GM19468 (cell line): ENCODE results near the gene GRIN2A.

ENCODE experiments used
- ATAC-seq: cut with Tn5 transposase; IDR thresholded peaks from one replicate; pipeline ENCODE4 v1.9.1; 2021; ENCODE audit warnings: mild to moderate bottlenecking, moderate library complexity, moderate number of reproducible peaks; ENCODE audit not compliant: unreplicated experiment; ENCODE audit errors: extremely low read depth

GRIN2A gene

DNA sequence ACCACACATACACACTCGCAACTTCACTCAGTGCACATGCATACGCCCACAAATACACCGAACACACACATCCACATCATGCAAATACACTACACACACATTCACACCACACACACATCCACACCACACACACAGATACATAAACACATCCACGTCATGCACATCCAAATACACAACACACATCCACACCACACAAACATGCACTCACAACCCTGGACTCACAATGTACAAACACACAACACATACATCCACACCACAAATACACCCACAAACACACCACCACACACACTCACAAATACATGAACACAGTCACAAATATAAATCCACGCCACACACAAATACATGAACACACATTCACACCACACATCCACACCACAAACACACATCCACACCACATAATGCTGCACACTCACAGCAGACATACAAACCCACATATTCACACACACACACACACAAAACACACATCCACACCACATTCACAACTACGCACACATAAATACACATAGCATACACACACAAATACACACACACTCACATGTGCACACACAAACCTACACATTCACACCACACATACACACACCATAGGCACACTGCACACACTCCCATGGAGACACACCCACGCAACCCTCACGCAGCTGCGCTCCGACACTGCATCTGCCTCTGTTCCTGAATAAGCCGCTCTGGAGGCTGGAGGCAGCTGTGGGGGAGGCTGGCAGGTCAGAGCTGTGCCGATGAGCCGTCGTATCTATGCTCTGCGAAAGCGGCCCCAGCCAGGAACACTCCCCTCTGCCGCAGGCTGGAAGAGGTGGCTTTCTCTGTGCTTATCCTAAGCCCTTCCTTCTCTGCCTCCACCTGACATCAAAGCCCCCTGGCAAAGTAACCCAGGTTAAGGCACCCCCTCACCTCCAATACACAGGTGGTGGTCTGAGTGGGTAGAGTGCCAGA lies 141.8 kb downstream of the GRIN2A start:
- no peak for ATAC-seq

DNA sequence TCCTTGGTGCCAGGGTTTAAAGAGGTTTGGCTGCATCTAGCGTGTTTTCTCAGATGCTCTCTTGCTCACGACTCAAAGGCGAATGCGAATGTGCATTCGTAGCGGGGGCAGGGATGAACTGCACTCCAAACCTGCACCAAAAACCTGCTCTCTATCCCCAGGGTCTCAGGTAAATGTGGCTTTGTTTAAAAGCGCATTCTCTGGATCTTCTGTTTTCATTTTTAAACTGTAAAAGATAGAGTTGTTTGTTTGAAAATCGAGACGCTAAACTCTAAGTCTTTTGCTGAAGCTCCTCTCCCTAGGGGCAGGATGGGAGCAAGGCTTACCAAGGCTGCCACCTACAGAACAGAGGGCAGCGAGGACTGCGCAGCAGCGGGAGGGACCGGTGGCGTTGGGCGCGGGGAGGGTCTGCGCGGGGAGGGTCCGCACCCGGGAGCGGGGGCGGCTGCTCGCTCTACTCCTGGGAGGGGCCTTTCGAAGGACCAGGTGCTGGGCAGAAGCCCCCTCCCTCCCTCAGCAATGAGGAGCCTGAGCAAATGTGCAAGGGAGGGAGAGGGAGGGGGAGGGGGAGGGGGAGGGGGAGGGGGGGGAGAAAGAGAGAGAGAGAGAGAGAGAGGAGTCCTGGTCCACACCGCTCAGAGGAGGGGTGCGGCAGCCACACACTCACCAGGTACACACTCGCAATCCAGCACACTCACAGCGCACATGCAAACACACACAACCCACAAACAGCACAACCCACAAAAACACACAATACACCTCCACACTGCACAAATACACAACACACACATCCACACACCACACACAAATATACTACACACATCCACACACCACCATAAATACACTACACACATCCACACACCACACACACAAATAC lies 142.8 kb downstream of the GRIN2A start:
- no peak for ATAC-seq

DNA sequence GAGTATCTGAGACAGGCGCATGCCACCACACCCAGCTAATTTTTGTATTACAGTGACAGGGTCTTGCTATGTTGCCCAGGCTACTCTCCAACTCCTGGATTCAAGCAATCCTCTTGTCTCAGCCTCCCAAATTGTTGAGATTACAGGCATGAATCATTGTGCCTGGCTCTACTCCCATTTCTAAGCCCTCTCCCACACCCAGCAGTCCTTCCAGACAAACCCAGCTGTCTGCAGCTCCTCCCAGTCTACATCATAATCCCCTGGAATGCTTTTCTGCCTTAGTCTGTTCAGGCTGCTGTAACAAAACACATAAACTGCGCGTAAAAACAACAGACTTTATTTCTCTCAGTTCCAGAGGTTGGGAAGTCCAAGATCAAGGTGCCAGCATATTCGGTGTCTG lies 144.5 kb downstream of the GRIN2A start:
- no peak for ATAC-seq

DNA sequence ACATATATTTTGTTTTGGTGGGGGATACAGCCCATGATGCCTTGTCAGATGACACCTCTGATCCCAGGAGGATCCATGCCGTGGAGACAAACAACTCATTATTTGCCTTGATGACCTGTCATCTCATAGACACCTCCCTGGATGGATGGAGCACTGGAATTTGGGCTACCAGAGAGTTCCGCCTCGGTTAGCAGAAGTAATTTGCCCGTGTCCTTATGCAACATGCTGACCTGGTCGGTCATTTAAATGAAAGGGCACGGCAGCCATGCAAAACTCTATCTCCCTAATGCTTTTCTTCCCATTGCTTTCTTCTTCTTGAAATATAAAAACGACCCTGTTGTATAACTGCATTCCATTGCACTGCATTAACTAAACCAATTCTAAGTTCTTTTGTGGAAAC lies 145.3 kb downstream of the GRIN2A start:
- ATAC-seq: no peak

DNA sequence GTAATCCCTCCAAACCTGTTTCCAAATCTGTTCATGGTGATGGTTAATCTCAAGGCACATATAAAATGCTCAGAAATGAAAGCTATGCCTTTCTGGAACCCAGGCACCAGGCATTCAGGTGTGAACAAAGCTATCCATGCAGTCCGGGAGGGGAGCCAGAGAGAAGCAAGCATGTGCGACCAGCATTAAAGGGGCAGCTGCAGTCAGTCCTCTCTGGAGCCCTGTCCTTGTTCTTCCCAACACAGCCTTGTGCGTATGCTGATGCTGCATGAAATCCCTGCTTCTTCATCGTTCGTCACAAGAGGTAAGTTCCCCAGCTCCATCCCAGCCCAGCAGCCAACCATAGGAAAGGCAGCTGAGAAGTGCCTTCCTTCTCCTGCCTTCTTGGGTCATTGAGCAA lies 148.7 kb downstream of the GRIN2A start:
- no peak for ATAC-seq

DNA sequence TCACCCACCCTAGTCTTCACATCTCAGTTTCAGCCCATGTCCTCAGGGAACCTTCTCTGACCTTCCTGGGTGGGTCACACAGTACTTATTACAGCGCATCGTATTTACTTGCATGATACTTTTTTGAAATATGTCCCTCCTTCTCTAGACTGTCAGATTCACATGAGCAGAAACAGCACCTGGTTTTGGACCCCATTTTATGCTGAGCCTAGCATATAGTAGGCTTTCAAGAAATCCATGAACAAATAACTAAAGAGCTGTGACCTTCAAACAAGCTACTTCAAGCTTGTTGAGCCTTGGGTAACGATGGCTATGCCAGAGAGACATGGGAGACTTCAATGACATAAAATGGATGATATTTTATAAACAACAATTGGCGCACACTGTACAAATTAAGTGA lies 150.3 kb downstream of the GRIN2A start:
- no peak for ATAC-seq

DNA sequence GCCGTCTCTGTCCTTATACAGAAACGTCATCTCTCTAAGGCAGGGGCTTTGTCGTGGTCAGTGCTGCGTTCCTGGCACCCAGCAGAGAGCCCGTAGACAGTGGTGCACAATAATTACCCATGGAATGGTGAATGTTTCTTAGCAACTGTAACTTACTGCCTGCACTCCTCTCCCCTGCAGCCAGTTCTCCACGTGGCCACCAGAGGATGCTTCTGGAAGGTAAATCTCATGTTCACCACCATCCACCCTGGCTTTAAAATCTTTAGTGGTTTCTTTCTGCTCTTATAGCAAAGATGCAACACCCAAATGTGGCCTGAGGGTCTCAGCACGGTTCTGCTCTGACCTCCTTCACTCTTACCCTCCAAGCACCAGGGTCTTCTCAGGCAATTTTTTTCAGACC lies 150.8 kb downstream of the GRIN2A start:
- ATAC-seq: no peak

DNA sequence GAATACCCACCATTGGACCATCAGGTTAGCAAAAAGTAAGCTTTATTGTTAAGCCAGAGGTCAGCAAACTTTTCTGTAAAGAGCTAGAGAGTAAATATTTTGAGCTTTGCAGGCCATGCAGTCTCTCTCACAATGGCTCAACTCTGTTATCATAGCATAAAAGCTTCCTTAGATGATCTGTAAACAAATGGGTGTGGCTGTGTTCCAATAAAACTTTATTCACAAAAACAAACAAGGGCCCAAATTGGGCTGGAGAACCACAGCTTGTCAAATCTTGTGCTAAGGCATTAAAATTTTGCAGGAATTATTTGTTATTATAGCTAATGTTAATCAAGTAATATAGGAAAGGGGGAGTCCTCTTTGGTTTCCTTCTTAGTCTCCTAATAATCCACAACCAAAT lies 153.6 kb downstream of the GRIN2A start:
- no peak for ATAC-seq

DNA sequence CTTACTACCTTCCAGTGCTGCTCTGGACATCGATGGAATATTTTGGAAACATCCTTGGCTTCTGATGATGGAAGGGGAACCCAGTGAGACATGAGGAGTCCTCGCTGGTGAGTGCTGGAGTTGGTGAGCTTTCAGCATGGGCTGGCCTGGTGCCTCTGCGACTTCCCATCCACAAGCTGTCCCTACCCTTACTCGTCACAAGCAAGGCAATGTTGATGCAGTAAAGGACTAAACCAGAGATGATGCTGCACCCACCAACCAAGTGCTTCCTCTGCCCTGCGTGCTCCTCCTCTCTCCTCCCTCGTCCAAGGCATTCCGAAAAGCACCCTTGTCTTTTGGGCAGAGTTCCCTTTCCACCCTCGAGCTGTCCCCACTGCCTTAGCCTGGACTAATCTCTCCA lies 154.7 kb downstream of the GRIN2A start:
- ATAC-seq: no peak

DNA sequence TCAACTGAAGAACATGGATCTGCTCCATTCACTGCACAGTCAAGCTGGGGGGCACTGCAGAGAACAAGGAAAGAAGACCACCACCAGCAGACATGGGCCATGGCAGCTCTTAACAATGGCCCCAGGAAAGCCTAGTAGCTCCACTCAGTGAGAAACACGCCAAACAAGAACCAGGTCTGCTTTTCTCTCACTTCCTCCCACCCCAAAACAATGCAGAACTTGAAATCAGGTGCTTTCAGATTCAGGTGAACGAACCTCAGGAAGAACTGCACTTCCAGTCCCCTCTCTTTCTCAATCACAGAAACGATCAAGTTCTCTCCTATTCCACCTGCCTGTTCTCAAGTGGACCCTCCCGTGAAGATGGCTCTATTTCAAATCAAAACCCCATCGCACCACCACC lies 155.6 kb downstream of the GRIN2A start:
- ATAC-seq: no peak

DNA sequence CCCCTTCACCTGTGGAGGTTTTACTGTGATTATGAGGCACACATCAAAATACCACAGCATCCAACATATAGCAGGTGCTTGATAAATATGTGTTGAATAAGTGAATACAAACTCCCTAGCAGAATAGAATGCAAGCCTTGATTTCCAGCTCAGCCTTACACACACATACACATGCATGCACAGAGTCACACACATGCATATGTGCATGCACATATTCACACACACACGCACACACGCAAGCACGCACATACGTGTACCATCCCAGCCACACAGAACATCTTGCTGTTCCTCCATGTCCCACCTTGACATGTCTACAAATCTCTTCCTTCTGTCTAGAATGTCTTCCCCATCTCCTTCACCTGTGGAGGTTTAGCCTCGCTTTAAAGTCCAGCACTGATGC lies 160.1 kb downstream of the GRIN2A start:
- ATAC-seq: no peak

DNA sequence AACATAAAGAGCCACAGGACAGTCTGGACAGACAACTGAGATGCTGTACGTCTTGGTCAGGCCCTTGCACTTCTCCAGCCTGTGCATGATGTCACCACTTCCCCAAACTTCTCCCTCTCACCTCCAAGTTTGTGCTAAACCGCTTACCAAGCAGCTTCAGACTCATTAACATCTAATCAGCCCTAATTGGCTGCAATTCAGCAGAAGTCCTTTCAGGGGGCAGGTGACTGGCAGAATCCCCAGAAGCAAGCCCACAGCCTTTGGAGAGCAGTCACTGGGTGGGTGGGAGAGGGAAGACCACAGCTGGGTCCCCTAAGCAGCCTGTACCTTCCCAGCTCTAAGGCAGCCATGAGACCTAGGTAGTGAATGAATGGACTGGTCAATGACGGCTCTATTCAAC lies 161.4 kb downstream of the GRIN2A start:
- no peak for ATAC-seq

DNA sequence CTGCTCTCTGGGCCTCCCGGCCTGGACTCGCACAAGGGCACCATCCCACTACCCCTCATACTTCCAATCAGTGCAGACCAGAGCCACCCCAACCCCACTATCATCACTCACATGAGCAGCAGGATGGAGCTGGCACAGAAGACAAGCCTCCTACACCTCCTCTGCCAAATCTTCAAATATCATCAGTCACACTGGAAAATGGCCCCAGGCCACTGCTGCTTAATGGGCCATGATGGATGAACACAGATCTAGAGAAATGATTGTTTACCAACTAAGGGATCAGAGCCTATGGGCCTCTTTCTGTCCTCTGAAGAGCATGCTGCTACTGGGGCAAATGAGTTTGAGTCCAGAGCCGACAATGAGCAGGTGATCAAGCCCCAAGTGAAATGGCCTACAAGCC lies 165.5 kb downstream of the GRIN2A start:
- ATAC-seq: no peak

DNA sequence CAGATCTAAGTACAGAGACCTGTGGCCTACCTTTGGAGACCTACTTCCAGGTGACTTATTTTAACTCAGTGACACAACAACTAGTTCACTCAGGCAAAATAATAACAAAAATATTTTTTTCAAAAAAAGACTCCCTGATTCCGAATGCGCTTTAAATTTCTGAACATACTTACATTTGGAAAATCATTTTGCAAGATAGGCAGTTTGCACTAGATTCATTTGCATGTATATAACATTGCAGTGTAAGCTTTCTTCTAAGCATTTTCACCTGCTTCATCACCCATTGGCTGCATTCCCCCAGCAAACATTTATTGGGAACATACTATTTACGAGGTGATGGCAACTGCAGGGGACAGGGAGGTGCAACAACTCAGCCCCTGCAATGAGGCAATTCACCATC lies 166.8 kb downstream of the GRIN2A start:
- ATAC-seq: no peak

DNA sequence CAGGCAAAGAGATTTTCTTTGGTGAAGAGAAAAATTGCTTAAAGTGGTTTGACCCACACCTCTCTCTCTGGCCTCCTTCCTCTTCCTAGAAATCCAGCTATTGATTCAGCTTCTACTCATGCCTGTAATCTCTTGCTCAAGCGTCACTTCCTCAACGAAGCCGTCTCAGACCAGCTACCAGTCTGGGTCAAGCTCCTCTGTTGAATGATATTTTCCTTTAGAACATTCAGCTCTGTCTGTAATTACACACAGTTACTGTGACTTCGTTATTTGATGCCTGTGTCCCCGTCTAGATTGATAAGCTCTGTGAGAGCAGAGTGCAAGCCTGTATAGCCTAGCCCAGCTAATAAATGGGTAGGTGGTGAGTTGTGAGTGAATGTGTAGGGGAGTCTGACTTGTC lies 168.5 kb downstream of the GRIN2A start:
- no peak for ATAC-seq

DNA sequence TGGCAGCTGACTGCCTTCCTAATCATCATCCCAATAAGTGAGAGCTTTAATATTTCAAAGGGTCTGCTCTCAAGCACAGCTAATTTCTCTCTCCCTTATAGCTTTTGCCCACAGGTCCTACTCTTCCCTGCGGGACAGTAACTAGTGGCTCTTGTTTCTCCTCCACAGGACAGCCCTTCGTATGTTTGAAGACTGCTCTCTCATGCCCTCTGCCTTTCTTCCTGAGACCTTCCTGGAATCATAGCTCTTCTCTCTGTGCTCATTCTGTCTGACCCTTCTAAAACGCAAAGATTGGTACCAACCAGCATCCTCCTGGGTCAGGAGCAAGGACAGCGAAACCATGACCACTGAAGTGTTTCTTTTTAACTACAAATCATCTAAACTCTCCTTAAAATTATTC lies 168.9 kb downstream of the GRIN2A start:
- ATAC-seq: no peak

DNA sequence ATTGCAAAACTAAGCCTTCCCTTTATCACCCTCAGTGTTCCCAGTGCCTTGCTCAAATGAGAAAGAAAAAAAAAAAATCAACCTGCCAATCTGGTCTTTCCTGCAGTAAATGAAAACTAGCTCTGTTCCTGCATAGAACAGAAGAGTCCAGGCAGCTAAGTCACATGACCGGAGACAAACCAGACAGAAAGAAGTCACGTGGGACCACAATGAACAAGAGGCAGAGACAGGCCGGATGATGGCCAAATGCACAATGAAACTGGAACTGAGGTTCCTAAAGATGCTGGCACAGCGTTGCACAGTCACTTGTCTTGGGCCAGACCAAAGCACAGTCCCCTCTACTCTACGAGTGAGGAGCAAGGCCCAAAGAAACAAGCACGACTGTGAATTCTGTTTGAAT lies 172.5 kb downstream of the GRIN2A start:
- no peak for ATAC-seq

DNA sequence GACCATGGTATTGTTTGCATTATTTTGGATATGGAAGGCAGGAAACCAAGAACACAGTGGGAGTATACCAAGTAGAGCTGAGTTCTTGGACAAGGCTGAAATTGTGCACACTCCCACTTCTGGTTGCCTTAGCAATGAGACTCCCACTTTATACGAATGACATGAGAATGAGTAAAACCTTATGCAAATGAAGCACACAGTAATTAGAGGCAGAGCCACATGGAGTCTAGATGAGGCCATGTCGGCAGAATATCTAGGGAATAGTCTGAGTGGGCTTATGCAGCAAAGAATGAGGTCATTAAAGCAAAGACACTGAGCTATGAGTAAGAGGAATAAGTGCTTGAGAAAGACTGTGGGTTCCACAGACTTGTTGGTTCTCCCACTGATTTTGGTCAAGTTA lies 178.7 kb downstream of the GRIN2A start:
- no peak for ATAC-seq

DNA sequence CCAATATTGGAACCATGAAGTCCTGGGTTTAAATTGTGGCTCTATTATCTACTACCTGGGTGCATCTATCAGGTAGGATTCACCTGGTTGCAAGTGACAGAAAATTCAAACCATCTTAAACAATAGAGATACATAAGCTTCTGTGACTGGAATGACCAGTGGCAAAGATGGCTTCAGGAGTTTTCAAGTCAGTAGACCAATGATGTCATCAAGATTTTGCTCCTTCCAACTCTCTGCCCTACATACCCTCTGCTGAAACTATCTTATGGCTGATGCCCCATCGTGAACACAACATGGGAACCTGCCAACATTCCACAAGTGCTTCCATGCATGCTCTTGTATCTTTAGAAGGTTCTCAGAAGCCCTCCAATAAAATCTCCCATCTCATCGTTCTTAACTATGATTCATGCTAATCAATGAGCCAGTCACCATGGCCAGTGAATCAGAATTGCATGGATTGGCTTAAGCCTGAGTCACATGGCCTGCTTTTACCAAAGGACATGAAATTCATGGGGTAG lies 180.9 kb downstream of the GRIN2A start:
- ATAC-seq: no peak

DNA sequence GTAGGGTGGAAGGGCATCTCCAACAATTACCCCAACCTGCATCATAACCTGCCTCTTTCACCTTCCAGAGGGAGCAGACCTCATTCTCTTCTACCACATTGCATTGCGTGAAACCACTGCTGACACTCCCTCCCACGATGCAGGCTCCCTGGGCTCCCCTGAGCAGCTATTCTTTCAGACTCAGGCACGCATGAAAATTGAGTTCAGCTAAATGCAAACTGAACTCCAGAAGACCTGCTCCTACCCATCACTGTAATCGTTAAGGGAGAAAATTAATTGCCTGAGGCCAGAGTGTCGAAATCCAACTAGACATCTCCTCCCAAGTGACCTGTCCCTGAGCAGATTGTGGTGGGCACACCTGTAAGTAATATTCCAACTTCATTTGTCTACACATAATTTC lies 186.0 kb downstream of the GRIN2A start:
- no peak for ATAC-seq

DNA sequence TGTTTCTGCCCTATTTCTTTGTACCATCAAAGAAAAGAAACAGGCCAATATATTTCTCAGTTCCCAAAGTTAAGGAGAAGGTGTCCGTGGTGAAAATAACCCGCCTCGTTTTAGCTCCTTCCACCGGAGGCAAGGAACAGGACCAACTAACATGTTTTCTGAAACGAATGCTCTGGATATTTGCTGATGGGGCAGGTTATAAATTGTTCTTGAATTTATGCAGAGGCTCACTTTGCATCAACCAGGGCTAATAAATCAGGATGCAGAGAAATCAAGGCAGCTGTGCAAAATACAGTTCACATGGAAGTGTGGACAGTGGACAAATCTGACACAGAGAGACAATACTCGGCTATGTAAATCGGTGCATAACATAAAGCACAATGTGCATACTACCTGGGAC lies 189.8 kb downstream of the GRIN2A start:
- ATAC-seq: no peak
